Embryonic facial prominence (tissue), 1 donor: Measurements from ENCODE around the gene GLDN.

ENCODE experiments used
- DNase-seq: peaks from one replicate; pipeline ENCODE4 v3.0.0-alpha.2; 2016; ENCODE audit errors: extremely low spot score

The GLDN gene

DNA sequence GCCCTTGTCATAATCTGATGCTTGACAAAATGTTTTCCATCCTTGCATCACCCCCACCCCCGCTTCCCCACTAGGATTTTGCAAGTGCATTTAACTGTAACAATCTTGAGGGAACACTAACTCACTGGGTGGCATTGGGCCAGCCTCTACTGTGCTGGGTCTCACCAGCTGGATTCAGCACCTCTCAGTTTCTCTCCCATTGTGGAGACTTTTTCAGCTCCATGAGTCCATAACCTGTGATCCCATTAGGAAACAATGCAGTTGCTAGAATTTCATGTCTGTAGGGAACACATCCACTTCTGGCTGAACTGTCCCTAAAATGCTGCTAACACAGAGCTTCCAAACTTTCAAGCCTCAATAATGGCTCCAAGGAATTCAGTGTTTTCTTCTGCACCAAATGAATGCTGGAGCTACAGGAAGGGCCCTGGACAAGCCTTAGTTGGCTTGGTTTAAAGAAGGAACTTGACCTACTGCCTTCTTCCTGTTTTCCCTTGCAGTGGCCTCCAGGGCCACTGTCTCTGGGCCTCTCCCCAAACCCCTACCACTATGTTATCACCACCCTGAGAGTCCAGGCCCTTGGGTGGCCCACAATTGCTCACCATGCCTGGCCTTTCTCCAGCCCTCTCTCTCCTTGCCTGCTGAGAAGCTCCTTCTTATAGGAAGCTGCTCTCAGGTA lies 18.7 kb upstream of the GLDN start:
- DNase-seq, result no peak

DNA sequence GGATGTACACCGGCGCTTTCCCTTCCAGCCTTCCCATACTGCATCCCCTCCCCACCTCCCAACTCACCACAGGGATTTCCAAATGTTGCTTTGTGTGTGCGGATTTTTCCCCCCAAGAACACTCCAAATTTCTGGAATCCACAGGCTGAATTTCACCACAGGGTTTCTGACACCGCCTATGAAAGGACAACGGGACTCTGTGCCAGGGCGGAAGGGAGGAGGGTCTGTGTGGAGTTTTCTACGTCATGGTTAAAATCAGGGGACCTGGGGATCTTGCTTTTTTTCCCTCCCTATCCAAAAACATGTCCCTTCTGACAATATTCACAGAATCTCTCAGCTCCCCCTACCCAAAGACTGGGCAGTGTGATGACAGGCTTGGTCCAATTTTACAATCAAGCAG lies 17.7 kb upstream of the GLDN start:
- DNase-seq, result no peak

DNA sequence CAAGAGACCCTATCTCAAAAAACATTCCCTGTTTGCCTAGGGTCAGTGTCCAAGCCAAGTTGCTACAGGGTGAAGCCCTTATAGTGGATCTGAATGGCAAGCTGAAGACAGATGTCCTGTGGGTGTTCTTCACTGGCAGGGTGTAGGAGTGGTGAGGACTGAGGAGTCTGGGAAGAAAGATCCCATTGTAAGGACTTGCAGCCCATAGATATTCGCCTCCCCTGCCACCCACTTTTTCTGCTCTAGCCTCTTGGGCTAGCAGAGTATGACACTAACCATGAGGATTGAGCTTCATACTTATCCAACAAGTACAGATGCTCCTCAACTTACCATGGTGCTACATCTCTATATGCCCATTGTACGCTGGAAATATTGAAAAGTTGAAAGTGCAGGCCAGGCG lies 16.3 kb upstream of the GLDN start:
- DNase-seq, result no peak

DNA sequence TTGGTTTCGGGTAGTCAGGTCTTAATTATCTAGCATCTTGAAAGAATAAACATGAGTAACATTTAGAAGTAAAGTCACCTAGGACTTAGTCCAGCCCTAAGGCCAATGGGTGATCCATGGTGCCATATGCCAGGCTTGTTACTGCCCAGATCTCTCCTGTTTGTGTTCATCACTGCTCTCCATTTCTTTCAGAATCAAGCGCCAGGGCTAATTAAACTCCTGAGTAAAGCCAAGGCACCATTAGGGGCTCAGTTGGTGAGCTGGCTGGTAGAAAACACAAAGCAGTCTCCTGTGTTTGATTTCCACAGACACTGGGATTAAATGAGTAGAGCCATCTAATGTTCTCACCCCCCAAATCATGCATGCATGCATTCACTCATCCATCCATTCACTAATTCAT lies 14.4 kb upstream of the GLDN start:
- no peak for DNase-seq

DNA sequence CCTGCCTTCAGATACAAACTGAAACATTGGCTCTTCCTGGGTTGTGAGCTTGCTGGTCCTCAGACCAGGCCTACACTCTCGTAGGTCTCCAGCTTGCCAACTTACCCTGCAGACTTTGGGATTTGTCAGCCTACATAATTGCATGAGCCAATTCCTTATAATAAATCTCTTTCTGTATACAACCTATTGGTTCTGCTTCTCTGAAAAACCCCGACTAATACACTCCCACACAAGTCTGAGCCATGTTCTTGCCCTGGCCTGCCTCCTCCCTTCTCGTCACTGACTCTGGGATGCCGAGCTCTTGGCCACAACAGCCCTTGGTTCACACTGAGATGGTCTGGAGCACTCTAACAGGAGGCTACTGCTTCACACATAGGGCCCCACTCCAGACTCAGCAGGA lies 12.5 kb upstream of the GLDN start:
- no peak for DNase-seq

DNA sequence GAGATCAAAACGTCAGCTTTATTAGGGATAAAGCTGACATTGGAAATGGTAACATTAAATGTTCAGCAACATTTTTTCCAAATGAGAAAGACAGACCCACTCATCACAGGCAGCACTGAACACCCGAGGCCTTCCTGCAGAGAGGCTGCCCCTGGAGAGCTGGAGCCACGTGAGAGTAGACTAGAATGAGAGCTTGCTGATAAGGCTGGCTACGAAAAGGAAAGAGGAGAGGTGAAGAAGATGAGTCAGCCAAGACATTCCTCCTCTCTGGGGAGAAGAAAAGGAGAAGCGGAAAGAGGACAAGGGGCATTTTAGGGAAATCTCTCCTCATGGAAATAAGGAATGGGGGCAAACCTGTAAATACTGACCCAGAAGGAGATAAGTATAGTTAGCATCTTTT lies 10.3 kb upstream of the GLDN start:
- DNase-seq, result no peak

DNA sequence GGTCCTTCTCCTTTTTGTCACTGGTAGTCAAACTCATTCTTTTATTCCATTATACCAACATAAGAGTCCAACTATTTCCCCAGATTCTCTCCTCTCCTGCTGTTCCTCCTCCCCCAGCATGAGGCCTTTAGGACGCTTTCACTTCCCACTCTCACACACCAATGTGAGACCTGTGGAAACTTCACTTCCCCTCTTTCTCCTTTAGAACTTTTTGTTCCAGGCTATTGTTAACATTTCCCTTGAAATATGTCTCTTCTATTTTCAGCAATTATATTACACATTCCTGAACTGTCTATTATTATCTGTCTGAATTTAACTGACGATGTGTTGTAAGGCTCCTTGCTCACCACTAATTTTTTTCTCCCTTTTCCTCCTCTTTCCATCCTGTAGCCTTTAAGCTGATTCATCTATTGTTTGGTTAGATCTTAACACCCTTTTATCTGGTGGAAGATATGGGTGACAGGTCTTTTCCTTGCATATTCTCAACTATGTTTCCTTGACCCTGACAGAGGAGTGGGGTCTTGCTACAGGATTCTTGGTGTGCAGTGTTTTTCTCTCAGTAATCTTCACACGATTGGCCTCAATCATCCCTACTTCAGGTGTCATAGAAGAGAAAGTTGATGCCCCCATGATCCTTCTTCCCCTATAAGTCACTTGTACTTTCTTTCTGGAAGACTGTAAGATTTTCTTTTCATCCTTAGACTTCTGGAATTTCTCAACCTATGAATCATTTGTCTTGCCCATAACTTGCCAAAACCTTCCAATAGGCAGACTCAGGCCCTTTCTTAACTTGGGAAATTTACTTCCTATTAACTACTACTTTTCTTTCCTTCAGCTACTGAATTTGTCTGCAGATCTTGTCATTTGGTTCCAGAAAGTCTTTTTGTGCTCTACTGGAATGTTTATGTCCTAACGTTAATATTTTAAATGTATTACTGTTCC lies 9.0 kb upstream of the GLDN start:
- DNase-seq, result no peak

DNA sequence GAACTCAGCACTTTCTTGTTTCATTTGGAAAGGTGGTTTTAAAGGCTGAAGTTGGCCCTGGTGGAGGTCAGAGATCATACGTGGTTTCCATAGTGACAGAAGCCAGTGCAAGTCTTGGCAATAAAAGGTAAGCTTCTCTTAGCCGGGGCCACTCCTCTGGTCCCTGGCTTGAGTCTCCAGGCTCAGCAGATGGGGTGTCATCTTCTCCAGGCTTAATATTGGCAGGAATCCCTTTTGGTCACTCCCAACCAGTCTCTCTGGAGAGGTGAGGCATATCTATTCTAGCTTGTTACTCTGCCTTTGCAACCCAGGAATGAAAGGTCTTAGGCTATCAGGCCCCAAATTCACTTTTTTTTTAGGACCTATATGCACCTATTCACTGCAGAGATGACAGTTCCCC lies 7.9 kb upstream of the GLDN start:
- DNase-seq, result no peak

DNA sequence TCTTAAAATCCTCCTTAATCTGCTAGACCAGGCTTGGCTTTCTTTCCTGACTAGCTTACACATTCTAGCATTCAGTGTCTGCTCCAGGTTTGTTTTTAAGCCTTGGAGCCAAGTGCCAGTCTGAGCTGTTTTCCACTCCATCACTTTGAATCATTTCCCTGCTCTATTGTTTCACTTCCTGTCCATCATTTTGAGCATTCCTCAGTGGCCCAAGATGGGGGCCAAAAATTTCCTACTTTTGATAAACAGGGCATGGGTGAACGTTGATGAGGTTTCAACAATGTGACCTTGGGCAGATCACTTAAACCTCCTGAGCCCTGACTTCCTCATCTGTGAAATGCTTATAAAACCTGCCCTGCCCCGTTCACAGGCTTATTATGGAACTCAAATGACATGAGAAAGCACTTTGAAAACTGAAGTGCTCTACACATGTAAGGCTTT lies 7.4 kb upstream of the GLDN start:
- no peak for DNase-seq

DNA sequence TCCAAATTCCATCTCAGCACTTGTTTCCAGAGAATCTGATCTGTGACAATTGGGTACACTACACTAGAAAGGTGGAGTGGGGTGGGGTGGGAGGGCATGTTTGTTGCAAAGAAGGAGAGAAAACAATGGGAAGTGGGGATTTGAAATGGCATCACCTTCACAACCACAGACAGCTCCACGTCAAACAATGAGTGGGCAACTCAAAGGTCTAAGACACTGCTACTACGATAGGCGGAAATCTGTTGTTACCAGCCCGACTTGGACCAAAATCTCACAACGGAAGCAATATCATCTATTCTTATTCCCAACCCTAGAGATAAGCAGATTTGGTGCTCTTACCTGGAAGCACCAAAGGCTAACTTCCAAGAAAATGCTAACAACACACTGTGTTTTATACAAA lies 6.4 kb upstream of the GLDN start:
- no peak for DNase-seq

DNA sequence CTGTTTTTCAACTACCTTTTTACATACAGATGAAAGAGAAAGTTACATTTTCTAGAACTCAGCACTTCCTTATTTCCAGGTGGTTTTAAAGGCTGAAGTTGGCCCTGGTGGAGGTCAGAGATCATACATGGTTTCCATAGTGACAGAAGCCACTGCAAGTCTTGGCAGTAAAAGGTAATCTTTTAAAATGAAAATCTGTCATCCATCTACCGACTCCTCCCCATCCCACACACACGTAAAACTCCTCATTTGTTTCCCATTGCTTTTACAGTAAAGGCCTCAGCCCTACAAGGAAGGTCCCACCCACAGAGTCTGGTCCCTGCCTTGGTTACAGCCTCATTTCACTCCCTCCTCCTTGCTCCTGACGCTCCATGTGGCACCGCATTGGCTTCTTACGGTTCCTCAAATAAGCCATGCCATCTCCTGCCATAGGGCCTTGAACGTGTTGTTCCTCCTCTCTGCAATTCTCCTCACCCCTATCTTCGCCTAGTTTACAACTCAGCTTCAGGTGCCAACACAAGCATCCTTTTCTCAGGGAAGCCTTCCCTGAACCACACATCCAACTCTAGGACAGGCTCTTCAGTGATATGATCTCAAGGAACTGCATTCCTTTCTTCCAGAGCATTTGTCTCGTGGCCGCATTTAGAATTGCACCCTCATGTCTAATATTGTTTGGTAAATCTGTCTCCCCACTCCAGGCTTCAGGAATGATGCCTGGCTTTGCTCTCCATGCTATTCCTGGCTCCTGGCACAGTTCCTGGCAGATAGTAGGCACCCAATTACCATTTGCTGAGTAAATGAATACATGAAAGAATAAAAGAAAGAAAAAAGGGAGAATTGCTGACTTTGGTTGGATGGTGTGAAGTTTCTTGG lies 5.7 kb upstream of the GLDN start:
- no peak for DNase-seq

DNA sequence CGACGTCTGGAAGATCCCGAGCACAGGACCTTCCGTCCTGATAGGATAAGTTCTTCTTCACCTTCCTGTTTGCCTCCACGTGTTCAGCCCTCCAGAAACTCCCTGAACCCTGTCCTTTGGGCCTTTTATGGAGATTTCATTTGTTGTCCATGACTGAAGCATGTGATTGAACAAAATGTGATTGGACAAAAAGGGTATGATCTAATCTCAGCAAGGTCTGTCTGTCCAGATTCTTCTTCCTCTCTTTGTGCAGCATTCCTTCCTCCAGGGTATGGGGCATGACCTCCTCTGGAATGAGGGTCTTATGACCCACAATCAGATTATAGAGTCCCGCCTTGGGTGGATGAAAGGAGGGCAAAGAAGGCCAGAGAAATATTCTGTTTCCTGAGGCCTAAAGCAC lies 3.0 kb upstream of the GLDN start, which contains the start of gene CYP19A1:
Gene CYP19A1, minus strand, starts transcription at position 101 of the 400 bp plus-strand sequence. CDS start 95,684 bp downstream, outside the sequence.
- no peak for DNase-seq

DNA sequence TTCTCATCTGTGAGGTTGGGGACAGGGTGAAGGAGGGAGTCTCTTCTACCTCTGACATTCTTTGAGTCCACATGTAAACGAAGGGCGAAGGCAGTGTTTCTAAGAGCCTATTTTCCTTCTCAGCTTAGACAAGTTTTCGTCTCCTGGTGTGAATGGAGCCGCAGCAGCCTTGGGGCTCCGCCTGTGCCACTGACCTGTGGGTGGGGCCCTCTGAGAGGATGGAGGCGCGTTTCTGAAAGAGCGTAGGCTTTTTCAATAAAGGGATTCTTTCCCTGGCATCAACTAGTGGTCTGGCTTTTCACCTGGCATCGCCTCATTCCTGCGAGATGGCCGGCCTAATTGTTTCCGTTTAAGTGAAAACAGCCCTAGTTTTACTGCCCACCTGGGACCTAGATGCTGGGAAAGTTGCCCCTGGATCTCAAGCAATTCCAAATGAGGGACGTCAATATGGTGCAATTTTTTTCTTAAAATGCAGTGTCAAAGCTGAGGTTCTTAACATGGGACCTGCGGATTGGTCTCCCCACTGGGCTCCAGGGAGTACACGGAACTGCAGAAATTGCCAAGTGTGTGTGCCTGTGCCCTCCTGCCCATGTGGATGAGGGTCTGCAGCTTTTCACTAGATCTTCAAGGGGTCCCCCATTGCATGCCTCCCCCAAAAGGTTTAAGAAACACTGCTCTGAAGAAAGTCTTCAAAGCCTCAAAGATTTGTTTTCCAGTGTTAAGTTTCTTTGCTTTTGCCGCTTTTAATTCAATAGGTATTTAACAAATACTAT lies 958 bp downstream of the GLDN start:
- no peak for DNase-seq

DNA sequence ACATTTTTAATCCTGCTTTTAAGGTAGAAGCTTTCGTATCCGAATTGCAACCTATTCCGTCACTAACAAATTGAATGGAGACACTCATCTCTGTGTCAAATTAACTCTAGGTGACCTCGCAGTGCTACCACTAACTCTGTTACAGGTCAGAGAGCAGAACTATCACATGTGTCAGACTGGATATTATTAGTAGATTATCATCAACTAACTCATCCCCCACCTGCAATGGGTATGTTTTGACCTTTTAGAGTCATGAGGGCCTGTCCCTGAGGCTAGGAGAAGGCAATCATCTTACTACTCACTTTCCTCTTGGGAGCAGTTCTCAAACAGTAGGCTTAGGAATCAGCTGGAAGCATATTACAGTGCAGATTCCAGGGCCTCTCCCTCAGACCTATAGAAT lies 2.0 kb downstream of the GLDN start:
- no peak for DNase-seq

DNA sequence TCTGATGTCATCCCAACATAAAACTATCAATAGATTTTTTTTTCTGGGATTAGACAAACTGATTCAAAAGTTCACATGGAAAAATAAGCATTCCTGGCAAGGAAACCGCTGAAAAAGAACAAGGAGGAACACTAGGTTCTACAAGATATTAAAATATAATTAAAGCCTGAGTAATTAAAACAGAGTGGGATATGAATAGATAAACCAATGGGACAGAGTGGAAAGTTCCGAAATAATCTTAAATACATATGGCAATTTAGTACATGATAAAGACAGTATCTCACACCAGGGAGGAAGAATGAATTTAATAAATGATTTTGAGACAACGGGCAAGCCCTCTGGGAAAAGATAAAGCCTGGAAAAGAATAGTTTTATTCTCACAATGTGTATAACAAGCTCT lies 4.7 kb downstream of the GLDN start:
- no peak for DNase-seq

DNA sequence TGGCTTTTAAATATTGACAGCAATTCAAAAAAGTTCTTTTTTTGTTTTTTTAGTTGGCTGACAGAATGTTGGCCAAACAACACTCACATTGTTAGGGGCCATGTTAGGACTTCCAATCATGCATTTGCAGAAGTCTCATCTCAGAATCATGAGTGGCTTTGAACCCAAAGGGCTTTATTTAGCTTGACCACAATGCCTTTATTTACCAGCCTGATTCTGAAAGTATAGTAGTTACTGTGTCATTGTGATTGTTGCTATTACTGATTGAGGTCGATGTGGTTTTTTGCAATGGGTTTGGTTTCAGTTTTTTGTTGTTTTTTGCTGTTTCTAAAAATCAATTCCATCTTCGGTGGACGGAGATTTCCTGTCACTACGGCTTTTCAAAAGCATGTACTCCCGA lies 7.2 kb downstream of the GLDN start:
- no peak for DNase-seq

DNA sequence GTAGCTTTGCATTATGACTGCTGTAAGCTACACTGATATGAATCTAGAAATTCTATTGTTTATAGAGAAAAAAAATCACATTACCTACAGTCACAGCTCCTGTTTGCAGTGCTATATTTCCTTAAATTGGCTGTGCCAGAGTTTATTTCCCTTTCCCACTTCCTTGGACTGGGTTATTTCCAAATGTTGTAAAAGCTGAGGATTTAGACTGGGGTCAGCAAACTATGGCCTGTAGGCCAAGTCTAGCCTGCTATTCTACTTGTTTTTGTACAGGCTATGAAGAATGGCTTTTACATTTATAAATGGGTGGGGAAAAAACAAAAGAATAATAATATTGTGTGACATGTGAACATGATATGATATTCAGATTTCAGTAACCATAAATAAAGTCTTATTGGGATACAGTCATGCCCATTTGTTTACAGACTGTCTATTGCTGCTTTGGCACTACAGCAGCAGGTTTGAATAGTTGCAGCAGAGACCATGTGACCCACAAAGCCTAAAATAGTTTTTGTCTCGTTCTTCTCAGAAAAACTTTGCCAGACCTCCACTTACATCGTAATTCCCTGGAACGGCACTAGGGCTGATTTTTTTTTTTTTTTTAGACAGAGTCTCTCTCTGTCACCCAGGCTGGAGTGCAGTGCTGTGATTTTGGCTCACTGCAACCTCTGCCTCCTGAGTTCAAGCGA lies 7.8 kb downstream of the GLDN start:
- DNase-seq, result no peak

DNA sequence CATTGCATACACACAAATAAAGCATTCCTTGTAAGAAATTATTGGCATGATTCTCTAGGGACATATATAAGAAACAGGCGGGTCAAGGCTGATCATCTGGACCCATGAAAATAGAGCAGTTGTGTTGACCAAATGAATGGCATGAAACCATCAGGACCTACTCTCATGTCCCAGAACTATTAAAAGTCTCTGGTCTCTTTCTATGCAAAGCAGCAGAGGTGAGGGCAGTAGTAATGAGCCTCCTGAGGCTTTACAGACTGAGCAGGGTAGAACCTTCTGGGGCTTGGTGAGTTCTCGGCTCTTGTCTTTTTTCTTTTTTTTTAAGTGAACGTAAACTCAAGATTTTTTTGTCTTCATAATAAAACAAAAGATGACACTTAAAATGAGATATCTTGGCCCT lies 9.3 kb downstream of the GLDN start:
- no peak for DNase-seq

DNA sequence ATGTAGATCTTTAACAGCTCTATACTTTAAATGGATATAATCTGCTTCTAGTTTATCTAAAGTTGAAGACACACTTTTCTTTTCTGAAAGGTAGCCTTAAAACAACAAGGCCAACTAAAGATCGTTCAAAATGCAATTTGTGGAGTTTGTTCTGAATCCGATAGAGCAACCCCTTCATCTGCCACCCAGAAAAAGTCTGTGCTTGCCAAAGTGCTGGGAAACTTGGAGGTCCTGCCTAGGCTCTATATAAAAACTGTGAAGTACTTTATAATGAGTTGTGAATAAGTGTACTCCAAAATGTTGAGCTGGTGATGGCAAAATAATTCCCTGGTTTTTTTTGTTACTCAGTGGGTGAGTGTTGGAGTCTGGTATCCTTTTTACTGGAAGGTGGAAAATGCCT lies 12.5 kb downstream of the GLDN start:
- DNase-seq, result no peak

DNA sequence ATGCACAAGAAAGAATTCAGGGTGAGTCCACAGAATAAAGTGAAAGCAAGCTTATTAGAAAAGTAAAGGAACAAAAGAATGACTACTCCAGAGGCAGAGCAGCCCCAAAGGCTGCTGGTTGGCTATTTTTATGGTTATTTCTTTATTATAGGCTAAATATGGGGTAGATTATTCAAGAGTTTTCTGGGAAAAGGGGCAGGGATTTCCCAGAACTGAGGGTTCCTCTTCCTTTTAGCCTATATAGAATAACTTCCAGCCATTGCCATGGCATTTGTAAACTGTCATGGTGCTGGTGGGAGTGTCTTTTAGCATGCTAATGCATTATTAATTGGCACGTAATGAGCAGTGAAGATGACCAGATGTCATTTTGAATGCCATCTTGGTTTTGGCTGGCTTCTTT lies 13.6 kb downstream of the GLDN start:
- no peak for DNase-seq

DNA sequence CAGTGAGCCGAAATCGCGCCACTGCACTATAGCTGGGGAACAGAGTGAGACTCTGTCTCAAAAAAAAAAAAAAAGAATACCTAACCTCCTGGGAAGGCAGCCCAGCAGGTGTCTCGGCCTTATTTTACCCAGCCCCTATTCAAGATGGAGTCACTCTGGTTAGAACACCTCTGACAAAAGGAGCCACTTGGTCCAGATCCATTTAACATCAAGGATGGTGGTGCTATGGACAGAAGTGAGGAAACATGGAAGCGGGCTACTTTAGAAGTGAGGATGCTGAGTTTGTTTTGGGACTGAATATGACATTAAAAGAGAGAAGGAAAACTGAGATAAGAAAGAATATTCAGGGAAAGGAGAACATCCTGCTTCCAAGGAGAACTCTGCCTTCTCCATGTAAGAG lies 14.7 kb downstream of the GLDN start:
- no peak for DNase-seq
